Endothelial cell (in vitro differentiated cells): Measurements from ENCODE around the gene ZNF638. TPM values are rescaled to one million over a fixed set of nuclear protein-coding genes. Genes with fewer than 3 reads are reported as not detected.

ENCODE experiments used
- DNase-seq: peaks from one replicate; pipeline ENCODE4 v3.0.0; 2021; ENCODE audit warnings: low spot score
- H3K27ac Mint-ChIP-seq: one replicate; pipeline ENCODE4 v1.8.0; 2021; ENCODE audit warnings: mixed read lengths, inconsistent platforms; ENCODE audit not compliant: unreplicated experiment
- H3K27me3 Mint-ChIP-seq: one replicate; pipeline ENCODE4 v1.8.0; 2021; ENCODE audit warnings: mild to moderate bottlenecking, moderate library complexity, mixed read lengths, inconsistent platforms; ENCODE audit not compliant: unreplicated experiment
- H3K36me3 Mint-ChIP-seq: one replicate; pipeline ENCODE4 v1.8.0; 2021; ENCODE audit warnings: mild to moderate bottlenecking, low read depth, mixed read lengths, inconsistent platforms; ENCODE audit not compliant: unreplicated experiment
- H3K4me1 Mint-ChIP-seq: one replicate; pipeline ENCODE4 v1.8.0; 2021; ENCODE audit warnings: mild to moderate bottlenecking, mixed read lengths, inconsistent platforms; ENCODE audit not compliant: unreplicated experiment
- H3K4me3 Mint-ChIP-seq: one replicate; pipeline ENCODE4 v1.8.0; 2021; ENCODE audit warnings: mild to moderate bottlenecking, mixed read lengths, inconsistent platforms; ENCODE audit not compliant: unreplicated experiment
- H3K9me3 Mint-ChIP-seq: one replicate; pipeline ENCODE4 v1.8.0; 2021; ENCODE audit warnings: mixed read lengths, inconsistent platforms; ENCODE audit not compliant: unreplicated experiment
- CTCF ChIP-seq: fragments of 200-600 bp; sonication (generic); IDR thresholded peaks from one replicate; pipeline ENCODE4 v1.5.0; 2021; ENCODE audit warnings: antibody characterized with exemption; ENCODE audit not compliant: unreplicated experiment
- total RNA-seq: library from RNA; stranded (reverse); fragmentation: NEBNext Ultra II Directional; extraction: Animal tissue kit (Norgen Biotek cat#: 25700); gene quantifications from one replicate; pipeline ENCODE4 v1.2.1, GENCODE V29; 2021; ENCODE audit not compliant: unreplicated experiment

ZNF638 gene
- total RNA-seq, 1 donor from 2014 or later = 144 TPM

GRCh38 chr2:71477231-71477691, 145.7 kb downstream of the ZNF638 start:
- H3K27me3 Mint-ChIP-seq = peaks cover 19% of the 10 kb centered on the region
- no peaks in the 10 kb centered on the region for H3K9me3 Mint-ChIP-seq
- peaks cover 67% of the 10 kb centered on the region for H3K36me3 Mint-ChIP-seq
- TF ChIP-seq CTCF = no peak
- H3K27ac Mint-ChIP-seq = peak overlapping the region; percentile 65
- no peak for DNase-seq
- H3K4me3 Mint-ChIP-seq = peak overlapping the region; percentile 73
- peaks cover 70% of the 10 kb centered on the region for H3K4me1 Mint-ChIP-seq

- no peak overlapping the region for H3K4me3 Mint-ChIP-seq
- H3K27ac Mint-ChIP-seq = no peak overlapping the region
- no peak for DNase-seq
- no peak for TF ChIP-seq CTCF
- peaks cover 72% of the 10 kb centered on the region for H3K4me1 Mint-ChIP-seq
- H3K9me3 Mint-ChIP-seq = no peaks in the 10 kb centered on the region
- peaks cover 16% of the 10 kb centered on the region for H3K27me3 Mint-ChIP-seq
- peaks cover 69% of the 10 kb centered on the region for H3K36me3 Mint-ChIP-seq
Measured at GRCh38 chr2:71478806-71479205, 147.2 kb downstream of the ZNF638 start.

- H3K27ac Mint-ChIP-seq = peak overlapping the region; percentile 53
Measured at GRCh38 chr2:71479261-71479660, 147.7 kb downstream of the ZNF638 start.

GRCh38 chr2:71481111-71481510, 149.5 kb downstream of the ZNF638 start:
- no peak for DNase-seq
- Mint-ChIP-seq H3K27me3 (peaks cover 19% of the 10 kb centered on the region), H3K9me3 (no peaks in the 10 kb centered on the region), H3K27ac (no peak overlapping the region), H3K4me3 (no peak overlapping the region), H3K4me1 (peaks cover 76% of the 10 kb centered on the region), H3K36me3 (peaks cover 70% of the 10 kb centered on the region)
- no peak for TF ChIP-seq CTCF

More at GRCh38 chr2:71479261-71479660, 147.7 kb downstream of the ZNF638 start:
- Mint-ChIP-seq H3K27me3 (peaks cover 16% of the 10 kb centered on the region), H3K4me3 (peak overlapping the region; percentile 70), H3K36me3 (peaks cover 67% of the 10 kb centered on the region), H3K9me3 (no peaks in the 10 kb centered on the region), H3K4me1 (peaks cover 71% of the 10 kb centered on the region)
- no peak for TF ChIP-seq CTCF
- DNase-seq = no peak

- DNase-seq = no peak
- Mint-ChIP-seq H3K27me3 (peaks cover 19% of the 10 kb centered on the region), H3K27ac (peak overlapping the region; percentile 52), H3K36me3 (peaks cover 67% of the 10 kb centered on the region), H3K9me3 (no peaks in the 10 kb centered on the region), H3K4me3 (peak overlapping the region; percentile 37), H3K4me1 (peaks cover 82% of the 10 kb centered on the region)
- no peak for TF ChIP-seq CTCF
Measured at GRCh38 chr2:71482055-71482454, 150.5 kb downstream of the ZNF638 start.
